SK-N-SH treated with all-trans-retinoic acid at 6 μM for 48 hours (cell line): ENCODE results near the gene FCSK.
A peak's percentile ranks its signal among the peaks of the same experiment; 100 is the strongest.

Experiments
- ATAC-seq: fragments of 200-7000 bp; cut with Tn5 transposase; 3 replicates; pipeline ENCODE4 v1.9.1; 2020; ENCODE audit warnings: mild to moderate bottlenecking, moderate library complexity
- ARNTL ChIP-seq: fragments of 450-650 bp; formaldehyde crosslinking; IDR thresholded peaks from 2 replicates; pipeline ENCODE4 v1.5.0; 2020; ENCODE audit warnings: low read depth, mild to moderate bottlenecking, moderate library complexity, borderline replicate concordance
- BACH2 ChIP-seq: fragments of 250-450 bp; sonication (Bioruptor Pico); IDR thresholded peaks from 2 replicates; pipeline ENCODE4 v1.9.0; 2021; ENCODE audit warnings: mild to moderate bottlenecking, borderline replicate concordance
- CSDC2 ChIP-seq: fragments of 250-450 bp; sonication (Bioruptor Pico); IDR thresholded peaks from 2 replicates; pipeline ENCODE4 v1.5.0; 2020; ENCODE audit warnings: mild to moderate bottlenecking, moderate library complexity
- CSRNP3 ChIP-seq: fragments of 250-450 bp; sonication (Bioruptor Pico); IDR thresholded peaks from 2 replicates; pipeline ENCODE4 v1.5.1; 2021; ENCODE audit warnings: mild to moderate bottlenecking, moderate library complexity
- ISL1 ChIP-seq: fragments of 250-450 bp; sonication (Bioruptor Pico); IDR thresholded peaks from 2 replicates; pipeline ENCODE4 v2.1.2; 2022; ENCODE audit warnings: mild to moderate bottlenecking, moderate library complexity
- OSR1 ChIP-seq: fragments of 250-450 bp; sonication (Bioruptor Pico); IDR thresholded peaks from 2 replicates; pipeline ENCODE4 v1.8.0; 2022; ENCODE audit warnings: moderate library complexity, mild to moderate bottlenecking, inconsistent platforms
- PATZ1 ChIP-seq: fragments of 250-450 bp; sonication (Bioruptor Pico); IDR thresholded peaks from 2 replicates; pipeline ENCODE4 v1.8.0; 2020; ENCODE audit warnings: mild to moderate bottlenecking, moderate library complexity, borderline replicate concordance
- POU6F1 ChIP-seq: fragments of 250-450 bp; sonication (Bioruptor Pico); IDR thresholded peaks from 2 replicates; pipeline ENCODE4 v1.8.0; 2021; ENCODE audit warnings: low read depth, mild to moderate bottlenecking, moderate library complexity, borderline replicate concordance
- PPARA ChIP-seq: fragments of 250-450 bp; sonication (Bioruptor Pico); IDR thresholded peaks from 2 replicates; pipeline ENCODE4 v1.5.0; 2020; ENCODE audit warnings: mild to moderate bottlenecking, borderline replicate concordance
- RARB ChIP-seq: fragments of 250-450 bp; sonication (Bioruptor Pico); IDR thresholded peaks from 2 replicates; pipeline ENCODE4 v1.8.0; 2021; ENCODE audit warnings: mild to moderate bottlenecking, moderate library complexity
- TCF4 ChIP-seq: fragments of 250-450 bp; sonication (Bioruptor Pico); IDR thresholded peaks from 2 replicates; pipeline ENCODE4 v1.8.0; 2021; ENCODE audit warnings: mild to moderate bottlenecking, moderate library complexity, borderline replicate concordance
- TOX ChIP-seq: fragments of 250-450 bp; sonication (Bioruptor Pico); IDR thresholded peaks from 2 replicates; pipeline ENCODE4 v1.8.0; 2021; ENCODE audit warnings: mild to moderate bottlenecking, moderate library complexity, borderline replicate concordance
- ZC3H10 ChIP-seq: fragments of 250-450 bp; sonication (Bioruptor Pico); IDR thresholded peaks from 2 replicates; pipeline ENCODE4 v1.5.1; 2021; ENCODE audit warnings: mild to moderate bottlenecking, moderate library complexity
- ZFP3 ChIP-seq: fragments of 250-450 bp; sonication (Bioruptor Pico); IDR thresholded peaks from 2 replicates; pipeline ENCODE4 v1.5.0; 2020; ENCODE audit warnings: mild to moderate bottlenecking, moderate library complexity
- ZFP30 ChIP-seq: fragments of 450-650 bp; formaldehyde crosslinking; IDR thresholded peaks from 2 replicates; pipeline ENCODE4 v1.5.0; 2022; ENCODE audit warnings: mild to moderate bottlenecking, moderate library complexity
- ZNF8 ChIP-seq: fragments of 450-650 bp; formaldehyde crosslinking; IDR thresholded peaks from 2 replicates; pipeline ENCODE4 v1.5.0; 2020; ENCODE audit warnings: mild to moderate bottlenecking, moderate library complexity
- TF ChIP-seq, protein P1 (sequence below): fragments of 250-450 bp; sonication (Bioruptor Pico); IDR thresholded peaks from 2 replicates; pipeline ENCODE4 v1.5.0; 2020; ENCODE audit warnings: mild to moderate bottlenecking, moderate library complexity
- TF ChIP-seq, protein P2 (sequence below): fragments of 250-450 bp; sonication (Bioruptor Pico); IDR thresholded peaks from 2 replicates; pipeline ENCODE4 v1.5.1; 2020; ENCODE audit warnings: low read depth, mild to moderate bottlenecking, moderate library complexity

FCSK gene

GRCh38 chr16:70437017-70437581, 17.3 kb upstream of the FCSK start:
- TF ChIP-seq CSDC2 (CRISPR knock-in tag) (no peak), BACH2 (CRISPR knock-in tag) (no peak), RARB (CRISPR knock-in tag) (no peak), TOX (CRISPR knock-in tag) (no peak), PATZ1 (peak; percentile 77), OSR1 (CRISPR knock-in tag) (no peak), POU6F1 (CRISPR knock-in tag) (no peak)
- TF ChIP-seq, protein P1, sequence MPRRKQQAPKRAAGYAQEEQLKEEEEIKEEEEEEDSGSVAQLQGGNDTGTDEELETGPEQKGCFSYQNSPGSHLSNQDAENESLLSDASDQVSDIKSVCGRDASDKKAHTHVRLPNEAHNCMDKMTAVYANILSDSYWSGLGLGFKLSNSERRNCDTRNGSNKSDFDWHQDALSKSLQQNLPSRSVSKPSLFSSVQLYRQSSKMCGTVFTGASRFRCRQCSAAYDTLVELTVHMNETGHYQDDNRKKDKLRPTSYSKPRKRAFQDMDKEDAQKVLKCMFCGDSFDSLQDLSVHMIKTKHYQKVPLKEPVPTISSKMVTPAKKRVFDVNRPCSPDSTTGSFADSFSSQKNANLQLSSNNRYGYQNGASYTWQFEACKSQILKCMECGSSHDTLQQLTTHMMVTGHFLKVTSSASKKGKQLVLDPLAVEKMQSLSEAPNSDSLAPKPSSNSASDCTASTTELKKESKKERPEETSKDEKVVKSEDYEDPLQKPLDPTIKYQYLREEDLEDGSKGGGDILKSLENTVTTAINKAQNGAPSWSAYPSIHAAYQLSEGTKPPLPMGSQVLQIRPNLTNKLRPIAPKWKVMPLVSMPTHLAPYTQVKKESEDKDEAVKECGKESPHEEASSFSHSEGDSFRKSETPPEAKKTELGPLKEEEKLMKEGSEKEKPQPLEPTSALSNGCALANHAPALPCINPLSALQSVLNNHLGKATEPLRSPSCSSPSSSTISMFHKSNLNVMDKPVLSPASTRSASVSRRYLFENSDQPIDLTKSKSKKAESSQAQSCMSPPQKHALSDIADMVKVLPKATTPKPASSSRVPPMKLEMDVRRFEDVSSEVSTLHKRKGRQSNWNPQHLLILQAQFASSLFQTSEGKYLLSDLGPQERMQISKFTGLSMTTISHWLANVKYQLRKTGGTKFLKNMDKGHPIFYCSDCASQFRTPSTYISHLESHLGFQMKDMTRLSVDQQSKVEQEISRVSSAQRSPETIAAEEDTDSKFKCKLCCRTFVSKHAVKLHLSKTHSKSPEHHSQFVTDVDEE (CRISPR knock-in tag), result no peak
- ATAC-seq, result peak; percentile 57

- no peak for TF ChIP-seq ZC3H10 (CRISPR knock-in tag)
- peak; percentile 77; the same call in 1 of the 2 replicates for TF ChIP-seq ZFP3 (CRISPR knock-in tag)
- no peak for TF ChIP-seq ARNTL (CRISPR knock-in tag)
- ATAC-seq, result peak; percentile 31
Measured at GRCh38 chr16:70437582-70438557, 16.5 kb upstream of the FCSK start.

GRCh38 chr16:70438585-70438968, 15.8 kb upstream of the FCSK start:
- TF ChIP-seq BACH2 (CRISPR knock-in tag) (no peak), PPARA (CRISPR knock-in tag) (no peak), CSDC2 (CRISPR knock-in tag) (no peak), ISL1 (no peak), ZFP3 (CRISPR knock-in tag) (no peak)
- TF ChIP-seq, protein P2, sequence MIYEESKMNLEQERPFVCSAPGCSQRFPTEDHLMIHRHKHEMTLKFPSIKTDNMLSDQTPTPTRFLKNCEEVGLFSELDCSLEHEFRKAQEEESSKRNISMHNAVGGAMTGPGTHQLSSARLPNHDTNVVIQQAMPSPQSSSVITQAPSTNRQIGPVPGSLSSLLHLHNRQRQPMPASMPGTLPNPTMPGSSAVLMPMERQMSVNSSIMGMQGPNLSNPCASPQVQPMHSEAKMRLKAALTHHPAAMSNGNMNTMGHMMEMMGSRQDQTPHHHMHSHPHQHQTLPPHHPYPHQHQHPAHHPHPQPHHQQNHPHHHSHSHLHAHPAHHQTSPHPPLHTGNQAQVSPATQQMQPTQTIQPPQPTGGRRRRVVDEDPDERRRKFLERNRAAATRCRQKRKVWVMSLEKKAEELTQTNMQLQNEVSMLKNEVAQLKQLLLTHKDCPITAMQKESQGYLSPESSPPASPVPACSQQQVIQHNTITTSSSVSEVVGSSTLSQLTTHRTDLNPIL (CRISPR knock-in tag), result no peak
- TF ChIP-seq, all 23 proteins: peak for 0
- peak; percentile 0; the same call in 2 of the 3 replicates for ATAC-seq

- peak; percentile 87 for ATAC-seq
- TF ChIP-seq, protein P2 (CRISPR knock-in tag), result no peak
- TF ChIP-seq ZNF8 (CRISPR knock-in tag), result no peak
- TF ChIP-seq ZFP3 (CRISPR knock-in tag), result peak; percentile 81; the same call in 1 of the 2 replicates
- TF ChIP-seq CSRNP3, result no peak
- peak; percentile 23; the same call in 1 of the 2 replicates for TF ChIP-seq ZFP30 (CRISPR knock-in tag)
- TF ChIP-seq, protein P1 (CRISPR knock-in tag), result peak; percentile 99
- no peak for TF ChIP-seq TCF4 (CRISPR knock-in tag)
- TF ChIP-seq CSDC2 (CRISPR knock-in tag), result peak; percentile 98
Measured at GRCh38 chr16:70438969-70439862, 15.2 kb upstream of the FCSK start, which contains the start of gene ST3GAL2. TSS of gene ST3GAL2 (minus strand) at chr16:70439100. CDS start at chr16:70398530, 40,570 bp downstream.
